ENCODE results near the gene SERP2.

DNA sequence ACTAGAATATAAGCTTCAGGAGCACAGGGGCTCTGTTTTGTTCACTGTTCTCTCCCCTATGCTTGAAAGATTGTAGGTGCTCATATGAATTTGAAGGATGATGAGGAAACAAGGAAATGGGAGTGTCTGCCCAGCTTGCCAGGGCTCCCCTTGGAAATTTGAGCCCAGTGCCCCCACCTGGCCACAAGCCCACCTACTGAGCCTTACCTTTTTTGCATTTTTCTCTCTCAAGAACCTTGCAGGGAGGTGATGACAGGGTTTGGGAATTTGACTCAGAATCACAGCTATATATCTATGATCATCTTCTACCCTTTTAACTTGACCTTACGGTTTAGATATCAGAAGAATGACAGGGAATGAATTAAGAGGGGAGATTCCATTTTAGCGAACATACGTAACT, 33.8 kb downstream of the SERP2 start:
- no peak for TF ChIP-seq POLR2A (IDR thresholded peaks at IDR 0.05; ENCODE audit: control extremely low read depth in 1 of 2, low read depth in 2 of 2, low read length in 2 of 2)
- no peak for TF ChIP-seq SIRT6 (IDR thresholded peaks at IDR 0.05; ENCODE audit: low read length)
- no peak for TF ChIP-seq RAD21 (IDR thresholded peaks at IDR 0.05 in 1 of 2, conservative IDR thresholded peaks at IDR 0.05 in 1 of 2; ENCODE audit: low read depth in 2 of 2, low read length in 2 of 2)
- TF ChIP-seq, protein P1, sequence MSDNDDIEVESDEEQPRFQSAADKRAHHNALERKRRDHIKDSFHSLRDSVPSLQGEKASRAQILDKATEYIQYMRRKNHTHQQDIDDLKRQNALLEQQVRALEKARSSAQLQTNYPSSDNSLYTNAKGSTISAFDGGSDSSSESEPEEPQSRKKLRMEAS (IDR thresholded peaks at IDR 0.05), result no peak
- TF ChIP-seq, protein P2, sequence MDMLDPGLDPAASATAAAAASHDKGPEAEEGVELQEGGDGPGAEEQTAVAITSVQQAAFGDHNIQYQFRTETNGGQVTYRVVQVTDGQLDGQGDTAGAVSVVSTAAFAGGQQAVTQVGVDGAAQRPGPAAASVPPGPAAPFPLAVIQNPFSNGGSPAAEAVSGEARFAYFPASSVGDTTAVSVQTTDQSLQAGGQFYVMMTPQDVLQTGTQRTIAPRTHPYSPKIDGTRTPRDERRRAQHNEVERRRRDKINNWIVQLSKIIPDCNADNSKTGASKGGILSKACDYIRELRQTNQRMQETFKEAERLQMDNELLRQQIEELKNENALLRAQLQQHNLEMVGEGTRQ (IDR thresholded peaks at IDR 0.05; ENCODE audit: low read length), result no peak
- TF ChIP-seq, protein P3, sequence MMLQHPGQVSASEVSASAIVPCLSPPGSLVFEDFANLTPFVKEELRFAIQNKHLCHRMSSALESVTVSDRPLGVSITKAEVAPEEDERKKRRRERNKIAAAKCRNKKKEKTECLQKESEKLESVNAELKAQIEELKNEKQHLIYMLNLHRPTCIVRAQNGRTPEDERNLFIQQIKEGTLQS (IDR thresholded peaks at IDR 0.05; ENCODE audit: insufficient read depth, low read depth, low read length), result no peak
- TF ChIP-seq SP1 (IDR thresholded peaks at IDR 0.05; ENCODE audit: low read depth, low read length), result no peak
- TF ChIP-seq EZH2 (IDR thresholded peaks at IDR 0.05; ENCODE audit: low read depth, low read length, severe bottlenecking), result no peak
- TF ChIP-seq, protein P4, sequence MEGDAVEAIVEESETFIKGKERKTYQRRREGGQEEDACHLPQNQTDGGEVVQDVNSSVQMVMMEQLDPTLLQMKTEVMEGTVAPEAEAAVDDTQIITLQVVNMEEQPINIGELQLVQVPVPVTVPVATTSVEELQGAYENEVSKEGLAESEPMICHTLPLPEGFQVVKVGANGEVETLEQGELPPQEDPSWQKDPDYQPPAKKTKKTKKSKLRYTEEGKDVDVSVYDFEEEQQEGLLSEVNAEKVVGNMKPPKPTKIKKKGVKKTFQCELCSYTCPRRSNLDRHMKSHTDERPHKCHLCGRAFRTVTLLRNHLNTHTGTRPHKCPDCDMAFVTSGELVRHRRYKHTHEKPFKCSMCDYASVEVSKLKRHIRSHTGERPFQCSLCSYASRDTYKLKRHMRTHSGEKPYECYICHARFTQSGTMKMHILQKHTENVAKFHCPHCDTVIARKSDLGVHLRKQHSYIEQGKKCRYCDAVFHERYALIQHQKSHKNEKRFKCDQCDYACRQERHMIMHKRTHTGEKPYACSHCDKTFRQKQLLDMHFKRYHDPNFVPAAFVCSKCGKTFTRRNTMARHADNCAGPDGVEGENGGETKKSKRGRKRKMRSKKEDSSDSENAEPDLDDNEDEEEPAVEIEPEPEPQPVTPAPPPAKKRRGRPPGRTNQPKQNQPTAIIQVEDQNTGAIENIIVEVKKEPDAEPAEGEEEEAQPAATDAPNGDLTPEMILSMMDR (IDR thresholded peaks at IDR 0.05; ENCODE audit: control extremely low read depth in 1 of 3, insufficient read depth in 1 of 3, low read depth in 1 of 3, low read length in 3 of 3), result no peak
- TF ChIP-seq CHD2 (IDR thresholded peaks at IDR 0.05; ENCODE audit: low read length), result no peak
- no peak for TF ChIP-seq RXRA (IDR thresholded peaks at IDR 0.05; ENCODE audit: insufficient read depth, low read depth, low read length)
- no peak for TF ChIP-seq EP300 (IDR thresholded peaks at IDR 0.05; ENCODE audit: borderline replicate concordance in 1 of 2, low read depth in 2 of 2, low read length in 2 of 2)
- TF ChIP-seq KDM5A (IDR thresholded peaks at IDR 0.05; ENCODE audit: low read length), result no peak
- no peak for TF ChIP-seq POU5F1 (IDR thresholded peaks at IDR 0.05; ENCODE audit: low read depth, low read length)
